HG03045 (cell line): ENCODE data around the gene PGM2.
"Not testable (repeated sequence)": the region's sequence is repeated elsewhere in the genome, so short reads cannot be mapped to it uniquely, and the experiment has no call there.

Experiments
- ATAC-seq: cut with Tn5 transposase; IDR thresholded peaks from one replicate; pipeline ENCODE4 v1.9.1; 2021; ENCODE audit warnings: mild to moderate bottlenecking, moderate library complexity; ENCODE audit not compliant: unreplicated experiment

The PGM2 gene

DNA sequence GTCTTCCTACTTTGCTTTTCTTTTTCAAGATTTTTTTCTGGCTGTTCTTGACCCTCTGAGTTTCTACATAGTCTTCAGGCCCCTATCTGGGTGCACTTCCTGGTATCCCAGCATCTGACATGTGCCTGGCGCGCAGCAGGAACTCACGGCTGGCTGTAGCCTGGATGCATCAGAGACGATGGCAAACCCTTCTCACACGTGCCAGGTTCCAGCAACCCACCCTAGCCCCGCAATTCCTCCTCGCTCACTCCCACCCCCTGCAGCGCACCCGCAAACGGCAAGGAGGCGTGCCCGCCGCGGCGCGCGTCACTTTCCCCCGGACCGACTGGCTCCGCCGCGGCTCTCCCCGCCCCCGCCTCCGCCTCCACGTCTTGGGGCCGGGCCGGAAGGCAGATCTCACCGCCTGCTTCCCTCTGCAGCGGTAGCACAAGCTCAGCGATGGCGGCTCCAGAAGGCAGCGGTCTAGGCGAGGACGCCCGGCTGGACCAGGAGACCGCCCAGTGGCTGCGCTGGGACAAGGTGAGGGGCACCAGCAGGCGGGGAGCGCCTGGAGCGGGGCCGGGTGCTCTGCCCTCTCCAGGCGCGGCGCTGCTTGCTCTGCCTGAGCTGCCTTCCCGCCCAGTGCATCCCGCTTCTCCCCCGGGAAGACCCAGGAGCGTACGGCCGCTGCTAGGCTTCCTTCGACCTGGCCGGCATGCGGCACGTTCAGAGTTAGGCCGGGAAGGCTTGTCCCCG, at the start of gene PGM2:
Gene PGM2 (plus strand): TSS at position 392 of the 735 bp plus-strand sequence. CDS start 47 bp downstream, at position 439.
- ATAC-seq, result peak; percentile 96

DNA sequence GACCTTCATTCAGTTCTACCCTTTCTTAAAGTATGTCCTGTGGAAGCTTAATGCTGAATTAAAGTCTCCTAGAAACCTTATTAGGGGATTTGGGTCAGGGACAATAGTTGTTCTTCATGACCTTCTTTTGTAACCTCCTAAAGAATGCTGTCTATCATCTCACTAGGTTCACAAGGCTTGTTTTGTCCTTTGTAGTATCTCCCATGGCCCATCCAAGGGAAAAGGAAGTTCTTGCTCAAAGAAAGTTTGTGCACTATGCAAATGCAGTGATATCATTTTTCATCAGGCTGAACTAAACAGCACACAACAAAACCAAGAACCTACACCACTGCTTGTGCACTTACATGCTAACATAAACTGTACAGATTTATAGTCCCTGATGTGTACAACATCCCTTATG, 46.6 kb upstream of the PGM2 start:
- ATAC-seq, result no peak

DNA sequence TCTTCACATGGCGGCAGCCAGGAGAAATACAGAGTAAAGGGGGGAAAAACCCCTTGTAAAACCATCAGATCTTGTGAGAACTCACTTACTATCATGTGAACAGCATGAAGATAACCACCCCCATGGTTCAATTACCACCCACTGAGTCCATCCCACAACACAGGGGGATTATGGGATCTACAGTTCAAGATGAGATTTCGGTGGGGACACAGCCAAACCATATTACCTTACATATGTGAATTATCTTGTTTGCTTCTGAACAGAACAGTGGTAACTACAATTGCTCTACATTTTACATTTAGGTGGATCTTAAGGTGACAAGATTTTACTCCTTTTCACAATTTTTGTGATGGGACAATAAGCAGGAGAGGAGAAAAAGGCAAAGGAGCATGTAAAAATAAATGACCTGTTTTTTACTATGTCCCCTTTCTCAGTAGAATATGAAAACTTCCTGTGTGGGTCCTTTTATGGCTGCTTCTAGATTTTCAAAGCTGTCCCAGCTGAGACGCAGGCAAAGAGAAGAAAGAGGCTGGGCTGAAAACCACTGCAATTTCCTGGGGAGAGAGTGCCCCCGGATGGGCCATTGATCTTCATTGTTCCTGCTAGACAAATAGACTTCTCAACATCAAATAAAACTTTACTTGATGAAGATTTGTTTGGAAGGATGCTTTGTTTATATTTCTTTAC, 45.9 kb upstream of the PGM2 start:
- ATAC-seq, result no peak

DNA sequence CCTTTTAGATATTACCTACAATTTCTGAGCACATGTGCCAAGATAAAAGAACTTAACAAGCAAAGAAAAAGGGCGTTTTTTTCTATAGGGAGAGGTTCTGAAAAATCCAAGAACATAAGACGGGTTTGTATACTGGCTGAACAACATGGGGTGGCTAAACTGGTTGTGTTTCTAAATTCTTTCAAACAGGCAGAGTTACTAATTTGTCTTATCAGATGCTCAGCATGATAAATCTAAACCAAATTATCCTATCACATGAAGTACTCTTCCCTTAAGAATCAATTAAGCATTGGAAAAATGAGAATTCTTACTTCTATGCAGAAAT, 45.4 kb upstream of the PGM2 start:
- ATAC-seq, result no peak

DNA sequence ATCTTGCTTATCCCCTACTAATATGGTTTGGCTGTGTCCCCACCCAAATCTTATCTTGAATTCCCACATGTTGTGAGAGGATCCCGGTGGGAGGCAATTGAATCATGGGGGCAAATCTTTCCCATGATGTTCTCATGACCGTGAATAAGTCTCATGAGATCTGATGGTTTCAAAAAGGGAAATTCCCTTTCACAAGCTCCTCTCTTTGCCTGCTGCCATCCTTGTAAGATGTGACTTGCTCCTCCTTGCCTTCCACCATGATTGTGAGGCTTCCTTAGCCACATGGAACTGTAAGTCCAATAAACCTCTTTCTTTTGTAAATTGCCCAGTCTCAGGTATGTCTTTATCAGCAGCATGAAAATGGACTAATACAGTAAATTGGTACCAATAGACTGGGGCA, 40.2 kb upstream of the PGM2 start:
- ATAC-seq, result not testable (repeated sequence)

DNA sequence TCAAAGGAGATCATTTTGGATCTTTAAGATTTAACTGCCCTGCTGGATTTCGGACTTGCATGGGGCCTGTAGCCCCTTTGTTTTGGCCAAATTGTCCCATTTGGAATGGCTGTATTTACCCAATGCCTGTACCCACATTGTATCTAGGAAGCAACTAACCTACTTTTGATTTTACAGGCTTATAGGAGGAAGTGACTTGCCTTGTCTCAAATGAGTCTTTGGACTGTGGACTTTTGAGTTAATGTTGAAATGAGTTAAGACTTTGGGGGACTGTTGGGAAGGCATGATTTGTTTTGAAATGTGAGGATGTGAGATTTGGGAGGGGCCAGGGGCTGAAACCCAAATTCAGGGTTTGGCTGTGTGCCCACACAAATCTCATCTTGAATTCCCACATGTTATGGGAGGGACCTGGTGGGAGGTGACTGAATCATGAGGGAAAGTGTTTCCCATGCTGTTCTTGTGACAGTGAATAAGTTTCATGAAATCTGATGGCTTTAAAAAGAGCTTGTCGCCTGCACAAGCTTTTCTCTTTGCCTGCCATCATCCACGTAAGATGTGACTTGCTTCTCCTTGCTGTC, 38.5 kb upstream of the PGM2 start:
- not testable (repeated sequence) for ATAC-seq

DNA sequence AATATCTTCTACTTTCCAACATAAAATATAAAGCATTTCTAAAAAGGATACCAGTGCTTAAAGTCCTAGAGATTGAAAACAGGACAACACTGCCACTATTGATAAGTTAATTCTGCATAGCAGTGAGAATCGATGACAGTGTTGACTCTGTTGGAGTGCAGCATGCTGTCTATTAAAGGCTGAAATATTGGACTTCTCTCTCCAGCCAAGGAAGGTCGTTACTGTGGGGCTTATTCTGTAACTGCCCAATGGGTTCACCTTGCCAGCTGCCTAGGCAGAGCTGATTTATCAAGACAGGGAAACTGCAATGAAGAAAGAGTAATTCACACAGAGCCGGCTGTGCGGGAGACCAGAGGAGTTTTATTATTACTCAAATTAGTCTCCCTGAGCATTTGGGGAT, 37.7 kb upstream of the PGM2 start:
- ATAC-seq, result no peak

DNA sequence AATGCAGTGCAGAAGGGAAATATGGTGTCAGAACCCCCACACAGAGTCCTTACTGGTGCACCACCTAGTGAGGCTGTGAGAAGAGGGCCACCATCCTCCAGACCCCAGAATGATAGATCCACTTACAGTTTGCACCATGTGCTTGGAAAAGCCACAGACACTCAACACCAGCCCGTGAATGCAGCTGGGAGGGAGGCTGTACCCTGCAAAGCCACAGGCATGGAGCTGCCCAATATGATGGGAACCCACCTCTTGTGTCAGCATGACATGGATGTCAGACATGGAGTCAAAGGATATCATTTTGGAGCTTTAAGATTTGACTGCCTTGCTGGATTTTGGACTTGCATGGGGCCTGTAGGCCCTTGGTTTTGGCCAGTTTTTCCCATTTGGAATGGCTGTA, 34.2 kb upstream of the PGM2 start:
- ATAC-seq, result no peak

DNA sequence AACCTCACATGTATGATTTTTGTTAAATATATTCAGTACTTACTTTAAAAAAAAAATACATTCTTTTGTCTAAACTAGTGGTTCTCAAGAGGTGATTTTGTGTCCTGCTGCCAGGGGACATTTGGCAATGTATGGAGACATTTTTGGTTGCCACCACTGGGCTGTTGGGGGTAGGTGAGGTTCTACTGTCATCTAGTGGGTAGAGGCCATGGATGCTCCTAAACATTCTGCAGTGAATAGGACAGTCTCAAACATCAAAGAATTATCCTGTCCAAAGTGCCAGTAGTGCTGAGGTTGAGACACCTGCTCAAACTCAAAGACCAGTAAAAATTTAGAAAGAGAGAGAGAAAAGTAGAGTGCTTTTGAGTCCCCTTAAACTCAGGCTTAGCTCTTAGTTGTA, 32.9 kb upstream of the PGM2 start:
- ATAC-seq, result no peak

DNA sequence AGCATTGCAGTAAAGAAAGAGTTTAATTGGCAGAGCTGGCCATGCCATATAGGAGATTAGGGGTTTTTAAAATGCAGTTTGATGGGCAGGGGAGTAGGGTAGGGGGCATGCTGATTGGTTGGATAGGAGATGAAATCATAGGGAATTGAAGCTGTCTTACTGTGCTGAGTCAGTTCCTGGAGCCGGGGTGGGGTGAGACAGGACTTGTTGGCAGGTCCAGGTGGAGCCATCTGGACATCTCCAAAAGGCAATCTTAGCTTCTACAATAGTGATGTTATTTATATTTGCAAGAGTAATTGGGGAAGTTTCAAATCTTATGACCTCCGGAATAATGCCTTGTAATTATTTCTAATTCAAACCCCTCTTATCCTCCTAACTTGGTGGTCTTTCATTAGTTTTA, 32.4 kb upstream of the PGM2 start:
- no peak for ATAC-seq

DNA sequence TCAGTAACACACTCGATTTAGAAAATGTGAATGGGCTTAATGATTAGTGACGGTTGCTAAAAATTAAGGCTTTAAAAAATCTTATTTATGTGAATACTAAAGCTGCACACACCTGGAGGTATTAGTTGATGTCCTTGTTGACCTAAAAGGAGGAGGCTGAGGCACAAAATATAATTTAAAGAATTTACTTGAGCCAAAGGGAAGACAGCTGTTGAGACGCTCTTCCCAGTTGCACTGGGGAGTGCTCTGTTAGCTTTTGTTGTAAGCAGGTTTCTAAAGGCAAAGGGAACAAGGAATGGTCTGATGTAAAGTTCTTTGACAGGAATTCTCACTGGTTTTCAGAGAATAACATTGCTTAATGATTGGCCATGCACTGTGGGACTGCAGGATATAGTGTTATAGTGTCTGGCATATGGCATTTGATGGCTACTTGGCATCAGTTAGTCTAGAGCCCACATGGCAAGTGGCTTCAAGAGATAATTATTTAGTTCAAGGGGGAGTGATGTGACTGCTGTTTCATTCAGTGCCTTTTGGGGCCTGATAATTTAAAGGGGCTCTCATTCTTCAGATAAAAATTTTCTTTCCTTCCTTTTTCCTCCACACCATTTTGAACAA, 30.8 kb upstream of the PGM2 start:
- no peak for ATAC-seq

DNA sequence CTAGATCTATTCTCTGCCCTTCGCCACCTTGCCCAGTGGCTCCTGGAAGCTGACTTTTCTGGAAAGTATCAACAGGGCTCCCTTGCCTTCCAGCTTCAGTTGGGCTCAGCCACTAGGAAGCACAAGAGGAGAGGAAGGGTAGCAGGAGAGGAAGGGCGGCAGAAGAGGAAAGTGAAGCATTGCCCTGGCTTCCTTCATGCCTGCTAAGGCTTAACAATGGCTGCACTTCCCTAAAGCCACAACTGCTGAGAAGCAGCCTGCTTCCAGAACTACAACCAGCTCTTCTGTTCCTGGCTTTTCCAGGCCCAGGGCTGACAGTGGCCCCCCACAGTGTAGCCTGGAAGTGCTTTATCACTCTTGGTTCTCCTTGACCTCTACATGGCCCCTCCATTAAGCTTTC, 29.1 kb upstream of the PGM2 start:
- no peak for ATAC-seq

DNA sequence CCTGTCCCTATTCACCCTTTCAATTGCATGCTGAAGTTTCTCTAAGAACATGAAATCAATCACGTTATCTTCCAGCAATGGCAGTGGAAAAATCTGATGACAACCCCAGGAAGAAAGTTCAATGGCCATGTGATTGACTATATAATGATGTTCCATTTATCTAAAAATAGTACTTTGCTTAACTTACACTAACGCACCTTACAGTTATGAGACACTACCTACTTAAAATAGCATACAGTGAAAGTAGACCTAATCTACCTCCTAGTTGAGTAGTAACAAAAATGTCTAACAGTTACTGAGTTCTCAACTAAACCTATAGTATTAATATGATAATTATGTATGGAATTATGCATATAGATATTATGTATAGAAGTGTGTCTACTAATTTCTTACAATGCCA, 28.6 kb upstream of the PGM2 start:
- ATAC-seq, result no peak

DNA sequence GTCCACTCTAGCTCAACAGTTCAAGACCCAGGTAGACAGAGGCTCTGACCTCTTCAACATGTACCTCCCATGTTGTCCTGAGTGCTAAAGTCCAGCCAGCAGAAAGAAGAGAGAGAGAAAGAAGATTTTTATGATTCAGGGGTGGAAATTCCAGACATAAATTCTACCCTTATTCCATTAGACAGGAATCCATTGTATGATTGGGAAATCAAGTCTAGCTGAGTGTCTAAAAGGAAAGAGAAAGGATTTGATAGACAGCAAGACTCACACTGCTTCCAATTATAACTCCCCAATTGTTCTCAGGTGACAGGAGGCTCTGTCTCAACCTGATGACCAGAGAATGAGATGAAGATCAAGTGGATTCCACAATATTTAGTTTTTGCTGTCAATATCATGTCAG, 27.9 kb upstream of the PGM2 start:
- no peak for ATAC-seq

DNA sequence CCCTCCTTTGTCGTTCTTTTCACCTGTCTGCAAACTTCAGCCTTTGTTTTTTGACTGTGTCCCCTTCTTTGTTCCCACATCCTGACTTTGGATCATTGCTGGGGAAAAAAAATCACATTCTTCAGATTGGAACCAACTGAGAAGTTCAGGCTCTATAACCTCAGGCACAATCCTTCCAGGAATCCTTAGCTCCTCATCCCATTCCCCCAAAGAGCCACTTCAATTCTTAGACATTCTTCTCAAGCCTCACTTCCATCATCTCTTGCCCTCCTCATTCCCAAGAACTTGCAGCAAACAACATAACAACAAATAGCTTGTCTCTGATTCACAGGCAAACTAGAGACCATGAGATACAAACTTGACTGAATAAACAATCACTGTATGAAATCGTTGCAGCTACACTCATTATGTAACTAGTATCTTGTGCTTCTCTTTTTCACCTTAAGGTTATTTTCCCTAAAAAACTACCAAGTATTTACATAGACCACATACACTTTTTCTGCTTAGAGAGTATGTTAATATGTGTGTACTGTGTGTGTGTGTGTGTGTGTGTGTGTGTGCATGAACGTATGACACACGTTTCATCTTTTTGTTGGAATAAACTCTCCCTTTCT, 26.4 kb upstream of the PGM2 start:
- ATAC-seq, result no peak

DNA sequence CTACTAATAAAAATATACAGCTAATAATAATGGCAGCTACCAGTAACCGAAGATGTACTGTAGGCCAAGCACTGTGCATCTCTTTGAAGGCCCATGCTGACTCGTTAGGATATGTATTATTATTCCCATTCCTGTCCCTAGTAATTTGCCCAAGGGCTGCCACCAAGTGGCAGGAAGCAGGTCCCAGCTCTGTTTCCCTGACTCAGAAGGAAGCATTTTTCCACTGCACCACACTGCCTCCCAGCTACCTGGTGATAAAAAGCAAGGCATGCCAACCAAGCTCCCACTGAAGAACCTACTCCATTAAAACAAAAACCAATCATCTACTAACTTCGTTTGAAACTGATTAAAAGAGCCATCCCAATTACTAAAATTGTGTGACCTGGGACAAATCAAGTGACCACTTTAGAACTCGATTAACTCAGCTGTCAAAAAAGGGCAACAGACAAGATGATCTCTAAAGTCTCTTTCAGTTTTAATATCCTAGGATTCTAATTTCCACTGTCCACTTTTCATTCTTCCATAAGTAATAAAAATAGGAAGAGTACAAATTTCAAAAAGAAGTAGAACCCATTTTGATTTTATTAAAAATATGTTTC, 24.3 kb upstream of the PGM2 start:
- no peak for ATAC-seq

DNA sequence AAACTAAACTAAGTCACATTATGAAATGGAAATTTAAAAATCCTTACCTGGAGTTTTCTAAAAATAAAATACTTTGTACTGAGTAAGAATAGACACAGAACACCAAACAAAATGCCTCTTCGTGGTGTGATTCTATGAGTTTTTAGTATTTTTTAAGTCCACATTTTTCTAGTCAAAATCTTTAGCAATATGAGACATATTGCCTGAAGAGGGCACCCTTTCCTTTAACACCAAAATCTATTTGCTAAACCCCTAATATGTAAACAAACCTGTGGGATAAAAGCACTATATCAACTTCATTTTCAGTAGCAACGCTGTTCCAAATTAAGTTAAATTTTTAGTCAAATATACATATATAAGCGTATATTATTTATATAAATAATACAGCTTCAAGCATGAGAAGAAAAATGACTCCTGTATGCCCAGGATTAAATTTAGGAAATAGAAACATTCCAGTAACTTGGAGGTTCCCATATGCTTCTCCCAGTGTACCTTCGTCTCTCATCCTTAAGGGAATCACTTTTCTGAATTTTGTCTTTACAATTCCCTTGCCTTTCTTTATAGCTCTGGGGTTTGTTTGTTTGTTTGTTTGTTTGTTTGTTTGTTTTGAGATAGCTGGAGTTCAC, 23.0 kb upstream of the PGM2 start:
- no peak for ATAC-seq

DNA sequence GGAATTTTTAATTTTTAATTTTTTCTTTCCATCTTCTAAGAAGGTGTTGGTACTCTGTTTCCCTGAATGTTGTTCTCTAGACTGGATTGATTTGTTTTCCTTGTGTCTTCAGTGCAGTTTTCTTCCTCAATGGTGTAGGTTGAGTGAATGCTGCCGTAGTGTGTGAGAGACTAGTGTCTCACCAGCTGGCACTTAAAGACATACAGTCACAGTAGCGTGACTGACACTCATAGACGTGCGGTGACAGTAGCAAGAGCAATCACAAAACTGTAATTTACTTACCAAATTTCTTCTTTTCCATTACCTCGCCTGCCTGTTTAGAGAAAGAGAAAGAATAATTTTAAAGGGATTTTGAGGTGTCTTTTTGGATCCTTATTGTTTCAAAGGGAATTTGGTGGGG, 21.4 kb upstream of the PGM2 start:
- no peak for ATAC-seq

DNA sequence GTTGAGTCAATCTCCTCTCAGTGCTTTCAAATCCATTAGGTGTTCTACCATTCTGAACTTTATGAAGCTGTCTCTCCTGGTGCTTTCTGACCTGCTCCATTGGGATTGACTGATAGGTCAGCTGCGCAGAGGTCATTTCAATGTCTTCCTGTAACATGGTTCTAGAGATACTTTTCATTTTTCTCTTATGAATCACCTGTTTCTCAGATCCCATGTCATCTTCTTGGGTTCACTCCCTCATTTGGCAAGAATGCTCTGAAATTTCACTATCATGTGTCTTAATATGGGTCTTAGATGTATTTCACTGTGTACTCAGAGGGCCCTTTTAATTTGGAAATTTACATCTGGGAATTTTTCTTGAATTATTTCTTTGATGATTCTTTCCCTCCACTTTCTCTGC, 13.8 kb upstream of the PGM2 start:
- no peak for ATAC-seq

DNA sequence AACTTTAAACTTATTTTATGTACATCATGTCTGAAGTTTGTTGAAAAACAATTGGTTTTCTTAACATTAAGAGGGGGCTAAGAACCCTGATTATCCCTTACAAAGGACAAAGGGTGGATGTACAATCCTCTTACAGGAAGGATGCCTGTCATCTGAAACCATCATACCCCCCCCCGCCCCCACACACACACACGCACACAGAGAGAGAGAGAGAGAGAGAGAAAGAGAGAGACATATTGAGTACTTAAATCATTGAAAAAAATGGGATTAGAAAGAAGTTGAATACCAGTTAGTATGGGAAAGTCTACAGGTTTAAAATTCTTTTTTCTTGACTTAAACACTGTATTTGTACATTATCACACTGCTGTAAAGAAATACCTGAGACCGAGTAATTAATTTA, 10.9 kb upstream of the PGM2 start:
- ATAC-seq, result no peak

DNA sequence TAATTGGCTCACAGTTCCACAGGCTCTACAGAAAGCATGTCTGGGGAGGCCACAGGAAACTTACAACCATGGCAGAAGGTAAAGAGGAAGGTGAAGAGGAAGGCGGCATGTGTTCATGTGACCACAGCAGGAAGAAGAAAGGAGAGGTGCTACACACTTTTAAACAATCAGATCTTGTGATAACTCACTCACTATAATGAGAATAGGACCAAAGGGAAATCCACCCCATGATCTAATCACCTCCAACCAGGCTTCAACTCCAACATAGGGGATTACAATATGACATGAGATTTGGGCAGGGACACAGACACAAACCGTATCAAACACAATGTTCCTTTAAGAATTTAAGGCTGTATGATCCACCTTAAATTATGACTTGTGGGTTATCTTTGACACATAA, 10.5 kb upstream of the PGM2 start:
- no peak for ATAC-seq
